Activated T-cell treated with anti-CD3 and anti-CD28 coated beads, Interleukin-2, amount 50 U/mL, for 4 hours (primary cell): Measurements from ENCODE around the gene APOF. TPM values are rescaled to one million over a fixed set of nuclear protein-coding genes. Genes with fewer than 3 reads are reported as not detected.
"Not testable (repeated sequence)": the region's sequence is repeated elsewhere in the genome, so short reads cannot be mapped to it uniquely, and the experiment has no call there.

Source experiments
- ATAC-seq, 2 donors: fragments of 200-7000 bp; cut with Tn5 transposase; one replicate each; pipeline ENCODE4 v1.10.0; 2021
- DNase-seq: peaks from one replicate; pipeline ENCODE4 v3.0.0-alpha.2; 2020
- H3K27me3 Mint-ChIP-seq: one replicate; pipeline ENCODE4 v1.8.0; 2021; ENCODE audit warnings: low read depth, mixed read lengths
- H3K36me3 Mint-ChIP-seq: one replicate; pipeline ENCODE4 v1.8.0; 2022; ENCODE audit warnings: mixed read lengths; ENCODE audit not compliant: insufficient read depth
- H3K4me1 Mint-ChIP-seq: one replicate; pipeline ENCODE4 v1.8.0; 2021; ENCODE audit warnings: low read depth, mixed read lengths
- H3K4me3 Mint-ChIP-seq: one replicate; pipeline ENCODE4 v1.8.0; 2021; ENCODE audit warnings: mild to moderate bottlenecking, moderate library complexity, mixed read lengths
- H3K9me3 Mint-ChIP-seq: one replicate; pipeline ENCODE4 v1.8.0; 2021; ENCODE audit warnings: mixed read lengths
- total RNA-seq, 3 donors: library from RNA; stranded (reverse); gene quantifications; one replicate each; pipeline ENCODE4 v1.2.1, GENCODE V29; 2021

Gene APOF
- total RNA-seq, 3 donors from 2014 or later, result 0.16 TPM; not detected in 2

DNA sequence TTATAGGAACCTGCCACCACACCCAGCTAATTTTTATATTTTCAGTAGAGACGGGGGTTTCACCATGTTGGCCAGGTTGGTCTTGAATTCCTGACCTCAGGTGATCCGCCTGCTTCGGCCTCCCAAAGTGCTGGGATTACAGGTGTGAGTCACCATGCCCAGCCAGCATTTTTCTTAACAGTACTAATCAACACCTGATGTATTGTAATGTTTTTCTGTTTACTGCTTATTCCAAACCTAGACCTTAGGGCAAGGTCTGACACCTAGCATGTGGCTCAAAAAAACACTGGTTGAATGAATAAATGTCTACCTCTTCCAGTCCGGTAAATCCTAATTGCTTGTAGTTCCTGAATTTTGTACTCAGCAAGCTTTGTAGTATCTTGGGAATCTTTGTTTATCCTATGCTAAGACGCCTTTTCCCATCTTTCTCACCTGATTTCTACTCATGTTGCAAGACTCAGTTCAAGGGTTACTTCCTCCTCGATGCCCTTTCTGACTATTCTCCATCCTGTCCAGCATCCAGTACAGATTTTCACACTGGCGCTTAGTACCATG is 31.6 kb downstream of the APOF start:
- no peaks in the 10 kb centered on the region for H3K27me3 Mint-ChIP-seq
- H3K36me3 Mint-ChIP-seq, result peaks cover 21% of the 10 kb centered on the region
- no peak for ATAC-seq
- no peaks in the 10 kb centered on the region for H3K9me3 Mint-ChIP-seq
- H3K4me1 Mint-ChIP-seq, result peaks cover 20% of the 10 kb centered on the region
- no peak for DNase-seq
- H3K4me3 Mint-ChIP-seq, result no peak overlapping the region

GRCh38 chr12:56326533-56326932 is 36.1 kb downstream of the APOF start:
- ATAC-seq (no peak), DNase-seq (no peak)
- no peaks in the 10 kb centered on the region for H3K9me3 Mint-ChIP-seq
- H3K27me3 Mint-ChIP-seq, result no peaks in the 10 kb centered on the region
- H3K36me3 Mint-ChIP-seq, result peaks cover 49% of the 10 kb centered on the region
- H3K4me3 Mint-ChIP-seq, result no peak overlapping the region
- peaks cover 3% of the 10 kb centered on the region for H3K4me1 Mint-ChIP-seq

GRCh38 chr12:56326126-56326525 is 36.5 kb downstream of the APOF start:
- ATAC-seq, result no peak
- Mint-ChIP-seq H3K4me3 (no peak overlapping the region), H3K27me3 (no peaks in the 10 kb centered on the region), H3K9me3 (no peaks in the 10 kb centered on the region), H3K4me1 (peaks cover under 1% of the 10 kb centered on the region), H3K36me3 (peaks cover 47% of the 10 kb centered on the region)
- DNase-seq, result no peak

DNA sequence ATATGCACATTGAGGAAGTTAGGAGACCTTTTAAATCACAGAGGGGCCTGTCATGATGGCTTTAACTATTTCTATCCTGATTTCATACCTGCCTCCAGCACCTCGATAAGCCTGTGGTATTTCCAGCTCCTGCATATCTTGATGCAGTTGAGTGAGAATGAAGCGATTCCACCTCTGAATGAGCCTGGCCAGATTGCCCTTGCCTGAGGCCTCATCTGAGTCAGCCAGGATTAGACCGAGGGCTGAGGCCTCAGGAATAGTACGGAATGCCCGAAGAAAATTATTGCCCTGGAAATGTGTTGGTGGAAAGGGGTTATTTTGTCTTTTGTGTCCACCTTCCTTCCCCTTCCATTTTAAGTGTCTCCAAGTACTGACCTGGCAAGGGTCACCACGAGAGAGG is 38.5 kb downstream of the APOF start:
- ATAC-seq (no peak), DNase-seq (no peak)
- no peaks in the 10 kb centered on the region for H3K27me3 Mint-ChIP-seq
- no peaks in the 10 kb centered on the region for H3K9me3 Mint-ChIP-seq
- peaks cover 52% of the 10 kb centered on the region for H3K36me3 Mint-ChIP-seq
- H3K4me1 Mint-ChIP-seq, result peaks cover 2% of the 10 kb centered on the region
- H3K4me3 Mint-ChIP-seq, result no peak overlapping the region

DNA sequence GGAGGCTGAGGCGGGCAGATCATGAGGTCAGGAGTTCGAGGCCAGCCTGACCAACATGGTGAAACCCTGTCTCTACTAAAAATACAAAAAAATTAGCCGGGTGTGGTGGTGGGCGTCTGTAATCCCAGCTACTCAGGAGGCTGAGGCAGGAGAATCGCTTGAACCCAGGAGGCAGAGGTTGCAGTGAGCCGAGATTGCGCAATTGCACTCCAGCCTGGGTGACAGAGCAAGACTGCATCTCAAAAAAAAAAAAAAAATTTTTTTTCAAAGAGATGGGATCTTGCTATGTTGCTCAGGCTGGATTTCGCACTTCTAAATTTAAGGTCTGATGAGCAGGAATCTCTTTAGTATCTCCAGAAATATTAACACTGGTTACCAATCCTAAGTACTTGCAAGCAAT is 41.0 kb downstream of the APOF start:
- not testable (repeated sequence) for ATAC-seq, H3K9me3 Mint-ChIP-seq, H3K4me1 Mint-ChIP-seq, H3K4me3 Mint-ChIP-seq, DNase-seq, H3K27me3 Mint-ChIP-seq
- H3K36me3 Mint-ChIP-seq, result peaks cover 40% of the 10 kb centered on the region

DNA sequence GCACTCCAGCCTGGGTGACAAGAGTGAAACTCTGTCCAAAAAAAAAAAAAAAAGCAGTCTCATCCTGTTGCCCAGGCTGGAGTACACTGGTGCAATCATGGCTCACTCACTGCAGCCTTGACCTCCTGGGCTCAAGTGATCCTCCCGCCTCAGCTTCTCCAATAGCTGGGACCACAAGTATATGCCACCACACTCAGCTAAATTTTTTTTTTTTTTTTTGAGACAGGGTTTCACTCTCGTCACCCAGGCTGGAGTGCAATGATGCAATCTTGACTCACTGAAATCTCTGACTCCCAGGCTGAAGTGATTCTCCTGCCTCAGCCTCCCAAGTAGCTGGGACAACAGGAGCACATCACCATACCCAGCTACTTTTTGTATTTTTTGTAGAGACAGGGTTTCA is 41.6 kb downstream of the APOF start:
- DNase-seq (no peak), ATAC-seq (no peak)
- Mint-ChIP-seq H3K36me3 (peaks cover 34% of the 10 kb centered on the region), H3K4me3 (no peak overlapping the region), H3K27me3 (no peaks in the 10 kb centered on the region), H3K4me1 (peaks cover 8% of the 10 kb centered on the region), H3K9me3 (no peaks in the 10 kb centered on the region)

DNA sequence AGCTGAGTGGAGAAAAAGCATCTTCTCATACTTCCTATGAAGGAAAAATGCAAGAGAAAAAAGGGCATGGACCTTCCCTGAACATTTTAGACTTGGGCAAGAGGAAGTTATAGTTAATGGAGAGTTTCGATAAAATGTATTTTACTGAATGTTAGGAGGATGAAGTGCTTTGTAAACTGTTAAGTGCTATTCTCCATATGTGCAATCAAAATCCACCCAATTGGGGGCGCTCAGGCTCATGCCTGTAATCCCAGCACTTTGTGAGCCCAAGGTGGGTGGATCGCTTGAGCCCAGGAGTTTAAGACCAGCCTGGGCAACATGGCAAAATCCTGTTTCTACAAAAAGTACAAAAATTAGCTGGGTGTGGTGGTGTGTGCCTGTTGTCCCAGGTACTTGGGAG is 45.0 kb downstream of the APOF start:
- Mint-ChIP-seq H3K4me1 (peaks cover 16% of the 10 kb centered on the region), H3K36me3 (peaks cover 11% of the 10 kb centered on the region), H3K27me3 (no peaks in the 10 kb centered on the region), H3K9me3 (no peaks in the 10 kb centered on the region), H3K4me3 (peak overlapping the region; percentile 27)
- ATAC-seq (no peak), DNase-seq (no peak)

DNA sequence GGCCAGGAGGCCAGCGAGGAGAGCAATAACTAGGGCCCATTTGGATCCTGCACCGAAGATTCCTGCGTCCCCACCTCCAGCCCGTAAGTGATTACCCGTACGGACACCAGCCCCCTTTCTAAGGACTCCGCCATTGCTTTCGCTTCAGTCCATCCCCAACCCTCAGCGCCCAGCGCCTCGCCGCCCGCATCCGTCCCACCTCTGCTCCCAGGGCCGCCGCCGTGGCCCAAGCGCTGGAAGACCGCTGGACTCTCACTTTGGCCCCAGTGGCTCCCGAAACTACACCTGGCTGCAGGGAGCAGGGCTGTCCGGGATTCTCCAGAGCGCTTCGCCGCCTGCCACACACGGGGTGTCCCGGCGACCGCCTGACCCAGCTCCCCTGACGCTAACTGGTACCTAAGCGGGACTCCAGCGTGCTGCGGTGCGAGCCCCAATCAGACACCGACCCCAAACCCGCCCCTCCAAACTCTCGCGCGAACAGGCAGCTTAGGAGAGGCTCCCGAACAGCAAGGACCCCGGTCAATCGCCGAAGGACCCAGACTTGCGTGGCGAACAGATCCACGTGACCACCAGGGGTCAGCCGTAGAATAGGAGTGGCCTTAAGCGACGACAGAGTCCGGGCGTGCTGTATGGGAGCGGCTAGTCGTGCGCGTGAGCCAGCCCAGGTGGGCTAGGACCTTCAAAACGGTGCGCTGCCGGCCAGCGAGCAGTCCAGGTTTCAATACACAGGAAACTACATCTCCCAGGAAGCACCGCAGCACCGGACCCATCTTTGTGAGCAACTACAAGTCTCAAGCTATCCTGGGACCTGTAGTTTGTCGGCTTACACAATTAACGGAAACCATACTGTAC is 46.8 kb downstream of the APOF start, which contains the start of gene CNPY2:
TSS of gene CNPY2 (minus strand) at position 367 of the 852 bp plus-strand sequence. CDS start 771 bp downstream, outside the sequence.
- H3K36me3 Mint-ChIP-seq, result peaks cover 7% of the 10 kb centered on the region
- H3K27me3 Mint-ChIP-seq, result no peaks in the 10 kb centered on the region
- ATAC-seq, result peak; percentile 95 to 96
- no peaks in the 10 kb centered on the region for H3K9me3 Mint-ChIP-seq
- peak within 1 kb of the TSS; percentile 99 for H3K4me3 Mint-ChIP-seq
- peaks cover 16% of the 10 kb centered on the region for H3K4me1 Mint-ChIP-seq
- peak; percentile 88 for DNase-seq

DNA sequence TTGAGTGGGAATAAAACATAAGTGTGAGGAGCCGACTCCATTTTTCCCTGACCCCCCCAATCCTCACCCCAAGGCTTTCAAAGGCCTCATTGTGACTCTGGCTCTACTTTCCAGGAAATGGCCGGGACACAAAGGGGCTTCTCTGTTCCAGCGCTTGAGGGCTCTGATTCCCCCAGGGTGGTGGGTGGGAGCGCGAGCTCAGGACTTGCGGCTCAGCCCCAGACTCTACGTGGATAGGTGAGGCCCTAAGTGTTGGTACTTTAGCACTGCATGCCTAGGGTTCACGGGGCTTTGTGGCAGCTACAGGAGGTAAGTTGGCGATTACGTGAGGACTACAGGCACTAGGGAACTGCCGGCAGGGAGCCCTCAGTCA is 47.4 kb downstream of the APOF start:
- H3K4me3 Mint-ChIP-seq, result peak overlapping the region; percentile 99

DNA sequence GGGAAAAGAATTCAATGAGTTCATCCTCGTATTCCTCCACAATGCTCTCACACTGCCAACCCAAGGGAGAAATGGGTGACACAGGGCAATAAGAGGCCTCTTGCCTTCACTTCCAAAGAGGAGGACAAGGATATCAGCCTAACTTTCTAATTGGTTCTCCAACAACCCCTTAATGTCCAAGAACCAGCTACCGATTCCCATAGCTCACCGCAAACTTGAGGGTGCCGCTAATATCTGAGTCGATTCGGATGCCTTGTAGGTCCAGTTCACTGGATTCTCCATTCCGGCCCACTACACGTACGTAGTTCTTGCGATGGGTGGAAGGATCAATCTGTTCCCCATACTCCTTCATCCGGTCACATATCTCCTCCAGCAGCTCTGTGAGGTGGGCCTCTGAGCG is 51.7 kb downstream of the APOF start:
- H3K9me3 Mint-ChIP-seq, result no peaks in the 10 kb centered on the region
- H3K4me3 Mint-ChIP-seq, result no peak overlapping the region
- no peaks in the 10 kb centered on the region for H3K27me3 Mint-ChIP-seq
- H3K36me3 Mint-ChIP-seq, result peaks cover 12% of the 10 kb centered on the region
- H3K4me1 Mint-ChIP-seq, result peaks cover 8% of the 10 kb centered on the region
- DNase-seq (no peak), ATAC-seq (no peak)

More for the DNA sequence above, 47.4 kb downstream of the APOF start:
- H3K36me3 Mint-ChIP-seq, result peaks cover 7% of the 10 kb centered on the region
- ATAC-seq, result peak; percentile 2 to 4
- peaks cover 16% of the 10 kb centered on the region for H3K4me1 Mint-ChIP-seq
- no peaks in the 10 kb centered on the region for H3K27me3 Mint-ChIP-seq
- no peaks in the 10 kb centered on the region for H3K9me3 Mint-ChIP-seq
- peak; percentile 6 for DNase-seq

Other genes starting within 250 kb of the APOF start
- 1,000 to 10,000 TPM; 3,827 to 4,080 (median 3,837) TPM for gene RPL41, start 246.2 kb downstream of the APOF start, total RNA-seq
- gene ZC3H10, start 244.6 kb downstream of the APOF start, total RNA-seq, result 1 to 10 TPM; 7.4 to 8.3 (median 8.2) TPM
- 100 to 1,000 TPM in 2 of 3 donors, 10 to 100 TPM in 1; 95.9 to 113 (median 106) TPM for gene ESYT1, start 234.6 kb downstream of the APOF start, total RNA-seq
- gene MYL6B, start 210.3 kb downstream of the APOF start, total RNA-seq, result 10 to 100 TPM; 30.3 to 34.5 (median 30.8) TPM
- gene MYL6, start 204.5 kb downstream of the APOF start, total RNA-seq, result 100 to 1,000 TPM; 684 to 725 (median 686) TPM
- gene SMARCC2, start 173.4 kb downstream of the APOF start, total RNA-seq, result 10 to 100 TPM; 85.7 to 92.9 (median 86.4) TPM
- 10 to 100 TPM; 39.3 to 45.6 (median 40.1) TPM for gene RNF41, start 140.9 kb downstream of the APOF start, total RNA-seq
- 100 to 1,000 TPM in 1 of 3 donors, 10 to 100 TPM in 2; 92.7 to 103 (median 98.9) TPM for gene NABP2, start 138.5 kb downstream of the APOF start, total RNA-seq
- gene SLC39A5, start 132.8 kb downstream of the APOF start, total RNA-seq, result under 1 TPM; 0.53 to 0.84 (median 0.79) TPM
- gene ANKRD52, start 104.5 kb downstream of the APOF start, total RNA-seq, result 10 to 100 TPM; 60.8 to 70.3 (median 67.5) TPM
- gene COQ10A, start 95.9 kb downstream of the APOF start, total RNA-seq, result 10 to 100 TPM; 11.1 to 13.7 (median 11.5) TPM
- gene CS, start 62.5 kb downstream of the APOF start, total RNA-seq, result 100 to 1,000 TPM; 344 to 373 (median 354) TPM
- gene CNPY2, start 46.9 kb downstream of the APOF start, total RNA-seq, result 100 to 1,000 TPM; 162 to 178 (median 174) TPM
- gene PAN2, start 28.9 kb downstream of the APOF start, total RNA-seq, result 10 to 100 TPM; 16.4 to 20.3 (median 17.3) TPM
- 10 to 100 TPM; 19.8 to 35.1 (median 26.4) TPM for gene IL23A, start 24.0 kb downstream of the APOF start, total RNA-seq
- 10 to 100 TPM; 35.8 to 55.5 (median 50.4) TPM for gene STAT2, start 2.8 kb downstream of the APOF start, total RNA-seq
- 10 to 100 TPM; 35.2 to 45.2 (median 36.6) TPM for gene TIMELESS, start 86.6 kb upstream of the APOF start, total RNA-seq
- under 1 TPM in 1 of 3 donors, not detected in 2; 0.08 TPM for gene MIP, start 91.8 kb upstream of the APOF start, total RNA-seq
- 1 to 10 TPM; 4.0 to 4.8 (median 4.1) TPM for gene SPRYD4, start 105.7 kb upstream of the APOF start, total RNA-seq
- 1 to 10 TPM; 1.7 to 4.2 (median 2.2) TPM for gene GLS2, start 125.3 kb upstream of the APOF start, total RNA-seq
- gene RBMS2, start 159.0 kb upstream of the APOF start, total RNA-seq, result 1 to 10 TPM in 2 of 3 donors, under 1 TPM in 1; 0.66 to 4.0 (median 1.4) TPM